GM21717 (cell line): Measurements from ENCODE around the gene POLD3.
"Not testable (repeated sequence)": the region's sequence is repeated elsewhere in the genome, so short reads cannot be mapped to it uniquely, and the experiment has no call there.

Experiments used
- ATAC-seq: cut with Tn5 transposase; IDR thresholded peaks from one replicate; pipeline ENCODE4 v1.9.1; 2021; ENCODE audit warnings: mild to moderate bottlenecking, moderate library complexity; ENCODE audit not compliant: unreplicated experiment

The POLD3 gene

DNA sequence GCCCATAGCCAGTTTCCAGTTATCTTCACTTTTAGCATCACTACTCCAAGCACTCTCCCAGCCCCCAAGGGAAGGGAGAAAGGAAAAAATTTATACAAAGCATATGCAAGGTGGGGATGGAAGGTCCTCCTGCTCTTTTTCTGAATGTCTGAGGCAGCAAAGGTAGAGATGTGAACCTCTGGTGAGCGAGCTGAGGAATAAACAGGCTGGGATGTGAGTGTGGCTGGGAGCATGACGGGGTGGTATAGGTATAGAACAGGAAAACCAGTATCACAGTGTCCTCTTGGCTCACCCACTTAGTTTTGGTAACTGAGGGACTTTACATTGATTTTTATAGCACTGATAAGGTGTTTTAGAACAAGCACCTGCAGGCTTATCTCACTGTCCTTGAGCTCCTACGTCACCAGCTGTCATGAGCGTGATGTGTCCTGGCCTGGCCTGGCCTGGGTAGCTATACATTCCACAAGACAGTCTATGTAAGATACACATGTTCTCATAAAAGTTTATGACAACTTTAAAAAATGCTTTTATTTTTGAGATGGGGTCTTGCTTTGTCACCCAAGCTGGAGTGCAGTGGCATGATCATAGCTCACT, 10.3 kb upstream of the POLD3 start:
- no peak for ATAC-seq

- no peak for ATAC-seq
Measured at GRCh38 chr11:74583024-74583624, 9.3 kb upstream of the POLD3 start.

DNA sequence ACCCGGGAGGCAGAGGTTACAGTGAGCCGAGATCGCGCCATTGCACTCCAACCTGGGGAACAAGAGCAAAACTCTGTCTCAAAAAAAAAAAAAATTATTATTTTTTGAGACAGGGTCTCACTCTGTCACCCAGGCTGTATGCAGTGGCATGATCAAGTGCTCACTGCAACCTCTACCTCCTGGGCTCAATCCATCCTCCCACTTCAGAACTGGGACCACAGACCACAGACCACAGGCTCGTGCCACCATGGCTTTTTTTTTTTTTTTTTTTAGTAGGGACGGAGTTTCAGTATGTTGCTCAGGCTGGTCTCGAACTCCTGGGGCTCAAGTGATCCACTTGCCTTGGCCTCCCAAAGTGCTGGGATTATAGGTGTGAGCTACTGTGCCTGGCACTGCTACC, 1.9 kb upstream of the POLD3 start:
- not testable (repeated sequence) for ATAC-seq

DNA sequence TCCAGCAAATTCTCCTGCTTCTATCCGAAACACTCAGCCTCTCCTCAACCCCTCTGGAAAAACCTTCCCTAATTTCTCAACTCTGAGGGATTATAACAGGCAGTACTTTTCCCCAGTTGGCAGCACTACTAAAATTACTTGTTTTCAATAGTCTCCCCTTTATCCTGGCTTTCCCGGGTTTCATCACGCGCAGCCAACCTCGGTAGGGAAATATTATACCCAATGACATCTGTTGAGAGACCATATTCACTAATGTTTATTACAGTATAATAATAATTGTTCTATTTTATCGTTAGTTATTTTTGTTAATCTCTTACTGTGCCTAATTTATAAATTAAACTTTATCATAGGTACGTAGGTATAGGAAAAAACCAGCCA, 330 bp upstream of the POLD3 start:
- no peak for ATAC-seq

GRCh38 chr11:74593463-74593862, 1.1 kb downstream of the POLD3 start:
- ATAC-seq, result no peak

GRCh38 chr11:74602637-74603556, 10.5 kb downstream of the POLD3 start:
- no peak for ATAC-seq

DNA sequence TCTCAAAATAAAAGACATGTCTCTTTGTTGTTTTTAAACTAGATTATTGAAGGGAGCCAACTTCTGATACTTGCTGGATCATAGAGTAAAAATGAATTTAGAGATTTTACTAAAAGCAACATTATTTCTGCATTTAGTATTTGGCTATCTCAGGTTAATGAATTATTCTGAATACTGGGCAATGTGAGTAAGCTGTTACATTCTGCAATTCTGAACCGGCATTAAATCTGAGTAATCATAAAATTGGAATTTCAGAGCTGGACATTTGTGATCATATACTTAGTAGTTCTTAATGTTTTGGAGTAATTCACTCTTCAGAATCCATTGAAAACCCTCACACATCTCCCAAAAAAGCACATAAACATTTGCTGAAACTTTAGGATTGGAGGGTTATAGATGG, 11.5 kb downstream of the POLD3 start:
- no peak for ATAC-seq

- no peak for ATAC-seq
Measured at GRCh38 chr11:74604311-74604710, 11.9 kb downstream of the POLD3 start.

DNA sequence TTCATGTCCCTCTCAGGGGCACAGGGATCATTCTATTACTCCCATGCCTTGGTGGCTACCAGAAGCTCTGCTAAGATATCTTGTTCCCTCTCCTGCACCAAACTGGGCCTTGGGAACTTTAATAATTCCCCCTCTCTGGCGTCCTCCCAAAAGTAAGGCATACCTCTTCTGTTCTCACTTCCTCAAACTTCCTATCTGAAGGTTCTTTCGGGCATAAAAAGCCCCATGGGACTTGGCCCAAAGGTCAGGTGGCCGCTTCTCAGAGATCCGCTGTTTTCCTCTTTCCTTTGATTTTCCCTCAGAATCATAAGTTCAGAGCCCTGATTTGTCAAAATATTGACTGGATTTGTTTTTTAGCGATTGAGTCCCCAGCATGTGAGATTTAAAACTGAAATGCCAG, 13.0 kb downstream of the POLD3 start:
- no peak for ATAC-seq

GRCh38 chr11:74608431-74608830, 16.0 kb downstream of the POLD3 start:
- ATAC-seq, result no peak

GRCh38 chr11:74611369-74611861, 19.0 kb downstream of the POLD3 start:
- ATAC-seq, result no peak

- ATAC-seq, result no peak
Measured at GRCh38 chr11:74612877-74613276, 20.5 kb downstream of the POLD3 start.

DNA sequence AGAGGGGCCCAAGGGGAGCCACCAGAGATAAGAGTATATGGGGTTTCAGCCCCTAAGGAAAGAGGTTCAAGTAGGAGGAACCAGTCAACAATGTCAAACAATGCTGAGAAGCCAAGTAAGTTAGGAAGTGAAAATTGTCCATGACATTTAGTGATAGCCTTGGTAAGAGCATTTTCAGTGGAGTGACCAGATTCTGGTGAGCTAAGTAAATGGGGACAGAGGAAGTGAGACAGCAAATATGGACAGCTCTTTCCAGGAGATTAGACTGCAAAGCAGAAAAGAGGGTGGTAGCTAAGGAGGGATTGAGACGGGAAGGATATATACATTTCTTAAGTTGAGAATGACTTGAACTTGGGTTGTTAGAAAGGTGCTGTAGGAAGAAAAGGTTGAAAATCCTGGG, 22.9 kb downstream of the POLD3 start:
- ATAC-seq, result no peak

DNA sequence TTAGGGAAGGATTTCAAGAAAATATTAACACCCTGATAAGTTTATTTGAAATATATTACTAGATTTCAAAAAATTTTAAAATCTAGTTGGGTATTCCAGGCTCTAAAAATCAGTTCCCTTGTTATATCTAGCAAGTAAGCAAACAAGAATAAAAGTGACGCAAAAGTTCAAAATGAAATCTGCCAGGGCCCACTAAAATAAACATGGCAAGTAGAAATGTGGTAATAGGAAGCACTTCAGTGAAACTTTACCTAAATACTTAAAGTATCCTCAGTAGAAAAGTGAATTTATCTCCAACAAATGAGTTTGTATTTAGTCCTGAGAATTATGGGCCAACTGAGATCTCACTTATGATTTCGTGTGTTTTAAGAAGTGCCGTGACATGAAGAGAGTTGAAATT, 23.6 kb downstream of the POLD3 start:
- no peak for ATAC-seq

GRCh38 chr11:74620531-74620930, 28.1 kb downstream of the POLD3 start:
- ATAC-seq, result no peak

- no peak for ATAC-seq
Measured at GRCh38 chr11:74626130-74626529, 33.7 kb downstream of the POLD3 start.

GRCh38 chr11:74626604-74627003, 34.2 kb downstream of the POLD3 start:
- no peak for ATAC-seq

GRCh38 chr11:74627381-74627780, 35.0 kb downstream of the POLD3 start:
- ATAC-seq, result no peak

DNA sequence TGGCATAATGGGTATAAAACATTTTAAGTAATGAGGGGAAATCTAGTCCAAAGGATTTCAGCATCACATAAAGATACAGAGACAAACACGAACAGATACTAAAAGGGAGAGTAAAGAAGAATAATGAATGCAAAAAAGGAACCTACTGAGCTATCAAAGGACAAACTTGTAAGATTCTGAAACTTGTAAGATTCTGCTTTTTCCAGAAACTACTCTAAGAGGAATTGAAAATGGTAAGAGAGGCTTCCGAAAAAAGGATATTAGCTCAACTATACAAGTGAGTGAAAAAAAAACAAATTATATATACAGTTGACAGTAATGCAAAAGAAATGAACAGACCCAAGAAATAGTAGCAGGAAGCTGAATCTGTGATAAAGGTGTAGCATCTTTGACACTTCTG, 37.7 kb downstream of the POLD3 start:
- no peak for ATAC-seq

- no peak for ATAC-seq
Measured at GRCh38 chr11:74633406-74634393, 41.3 kb downstream of the POLD3 start.

DNA sequence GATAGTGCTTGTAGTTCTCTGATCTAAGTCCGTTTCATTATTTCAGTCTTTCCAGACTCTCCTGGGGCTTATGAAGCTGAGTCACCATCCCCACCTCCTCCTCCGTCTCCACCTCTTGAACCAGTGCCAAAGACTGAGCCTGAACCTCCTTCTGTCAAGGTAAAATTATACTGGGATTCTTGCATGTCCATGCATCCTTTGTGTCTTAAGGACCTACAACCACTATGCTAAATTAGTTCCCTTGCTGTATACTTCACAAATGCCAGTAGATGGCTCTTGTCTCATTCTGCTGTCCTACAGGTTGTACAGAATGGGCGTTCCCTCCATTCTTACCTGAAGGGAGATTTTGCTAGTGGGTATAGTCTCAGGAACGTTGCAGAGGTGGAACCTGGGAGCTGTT, 42.2 kb downstream of the POLD3 start:
- no peak for ATAC-seq
